ENCODE data around the gene DNER. TPM values are rescaled to one million over a fixed set of nuclear protein-coding genes. Genes with fewer than 3 reads are reported as not detected.

The DNER gene
- total and polyA plus RNA-seq, 2 experiments from 2014 or later, result 0.39 to 0.65 TPM

GRCh38 chr2:229434187-229434586, 280.2 kb downstream of the DNER start:
- 35 to 39% methylated on average over 2 of the region's 2 CpGs for WGBS, 2 experiments (ENCODE audit: low coverage in 1 of 2, low lambda C conversion rate in 2 of 2, missing lambda C conversion rate in 2 of 2)
- Histone ChIP-seq H2AFZ (no peak overlapping the region), H3K79me2 (ENCODE audit: insufficient read depth) (no peaks in the 10 kb centered on the region), H3K4me1 (ENCODE audit: insufficient read depth) (no peaks in the 10 kb centered on the region), H3K36me3 (ENCODE audit: low read depth) (no peaks in the 10 kb centered on the region), H3K9me2 (ENCODE audit: insufficient read depth) (no peaks in the 10 kb centered on the region), H3K4me3 (no peak overlapping the region), H3K4me2 (ENCODE audit: unreplicated experiment) (no peak overlapping the region), H3K27me3 (replicated peaks; ENCODE audit: insufficient read depth) (no peaks in the 10 kb centered on the region), H4K20me1 (ENCODE audit: insufficient read depth) (no peaks in the 10 kb centered on the region), H3F3A (ENCODE audit: insufficient read depth) (no peaks in the 10 kb centered on the region), H3K27ac (no peak overlapping the region), H3K9ac (no peak overlapping the region), H3K9me3 (ENCODE audit: low read depth) (no peaks in the 10 kb centered on the region)
- peak; percentile 21 for DNase-seq
- TF ChIP-seq EZH2phosphoT487 (IDR thresholded peaks at IDR 0.05; ENCODE audit: insufficient read depth, low read depth) (no peak), EZH2 (IDR thresholded peaks at IDR 0.05; ENCODE audit: insufficient read depth, poor library complexity, severe bottlenecking) (no peak)
- in situ Hi-C loops (cut with MboI), result loop anchor here (25.0 kb wide), 1 partner anchor 747 kb away; no protein-coding TSS in a partner anchor

GRCh38 chr2:229433351-229433750, 281.0 kb downstream of the DNER start:
- Histone ChIP-seq H3K27ac (no peak overlapping the region), H3F3A (ENCODE audit: insufficient read depth) (no peaks in the 10 kb centered on the region), H3K4me2 (ENCODE audit: unreplicated experiment) (no peak overlapping the region), H3K4me3 (no peak overlapping the region), H3K9me2 (ENCODE audit: insufficient read depth) (no peaks in the 10 kb centered on the region), H4K20me1 (ENCODE audit: insufficient read depth) (no peaks in the 10 kb centered on the region), H3K79me2 (ENCODE audit: insufficient read depth) (no peaks in the 10 kb centered on the region), H3K9ac (no peak overlapping the region), H3K36me3 (ENCODE audit: low read depth) (no peaks in the 10 kb centered on the region), H3K4me1 (ENCODE audit: insufficient read depth) (no peaks in the 10 kb centered on the region), H3K9me3 (ENCODE audit: low read depth) (no peaks in the 10 kb centered on the region), H3K27me3 (replicated peaks; ENCODE audit: insufficient read depth) (no peaks in the 10 kb centered on the region), H2AFZ (no peak overlapping the region)
- WGBS, 2 experiments (ENCODE audit: low coverage in 1 of 2, low lambda C conversion rate in 2 of 2, missing lambda C conversion rate in 2 of 2), result 73% methylated on average over 5 of the region's 5 CpGs
- in situ Hi-C loops (cut with MboI), result loop anchor here (25.0 kb wide), 1 partner anchor 746 kb away; no protein-coding TSS in a partner anchor
- DNase-seq, result no peak
- TF ChIP-seq EZH2 (IDR thresholded peaks at IDR 0.05; ENCODE audit: insufficient read depth, poor library complexity, severe bottlenecking) (no peak), EZH2phosphoT487 (IDR thresholded peaks at IDR 0.05; ENCODE audit: insufficient read depth, low read depth) (no peak)

- WGBS, 2 experiments (ENCODE audit: low coverage in 1 of 2, low lambda C conversion rate in 2 of 2, missing lambda C conversion rate in 2 of 2), result 35 to 38% methylated on average over 2 of the region's 2 CpGs
- DNase-seq, result peak; percentile 72
- H3K27me3 ChIP-seq (replicated peaks; ENCODE audit: insufficient read depth), result no peaks in the 10 kb centered on the region
- no peaks in the 10 kb centered on the region for H3F3A ChIP-seq (ENCODE audit: insufficient read depth)
- TF ChIP-seq EZH2phosphoT487 (IDR thresholded peaks at IDR 0.05; ENCODE audit: insufficient read depth, low read depth), result no peak
- TF ChIP-seq EZH2 (IDR thresholded peaks at IDR 0.05; ENCODE audit: insufficient read depth, poor library complexity, severe bottlenecking), result no peak
- H3K27ac ChIP-seq, result no peak overlapping the region
- H3K4me1 ChIP-seq (ENCODE audit: insufficient read depth), result no peaks in the 10 kb centered on the region
- in situ Hi-C loops (cut with MboI), result loop anchor here (25.0 kb wide), 1 partner anchor 744 kb away; no protein-coding TSS in a partner anchor
- no peaks in the 10 kb centered on the region for H3K79me2 ChIP-seq (ENCODE audit: insufficient read depth)
- H3K9me3 ChIP-seq (ENCODE audit: low read depth), result no peaks in the 10 kb centered on the region
- no peak overlapping the region for H3K4me3 ChIP-seq
- H3K9ac ChIP-seq, result no peak overlapping the region
- no peaks in the 10 kb centered on the region for H4K20me1 ChIP-seq (ENCODE audit: insufficient read depth)
- H3K4me2 ChIP-seq (ENCODE audit: unreplicated experiment), result no peak overlapping the region
- H3K36me3 ChIP-seq (ENCODE audit: low read depth), result no peaks in the 10 kb centered on the region
- no peaks in the 10 kb centered on the region for H3K9me2 ChIP-seq (ENCODE audit: insufficient read depth)
- no peak overlapping the region for H2AFZ ChIP-seq
Measured at GRCh38 chr2:229431327-229431954, 282.9 kb downstream of the DNER start.

- no peaks in the 10 kb centered on the region for H3K36me3 ChIP-seq (ENCODE audit: low read depth)
- no peak for DNase-seq
- H3K27me3 ChIP-seq (replicated peaks; ENCODE audit: insufficient read depth), result no peaks in the 10 kb centered on the region
- no peak overlapping the region for H3K9ac ChIP-seq
- no peaks in the 10 kb centered on the region for H3F3A ChIP-seq (ENCODE audit: insufficient read depth)
- H3K9me3 ChIP-seq (ENCODE audit: low read depth), result no peaks in the 10 kb centered on the region
- no peak overlapping the region for H3K4me3 ChIP-seq
- no peaks in the 10 kb centered on the region for H4K20me1 ChIP-seq (ENCODE audit: insufficient read depth)
- H3K79me2 ChIP-seq (ENCODE audit: insufficient read depth), result no peaks in the 10 kb centered on the region
- WGBS, 2 experiments (ENCODE audit: low coverage in 1 of 2, low lambda C conversion rate in 2 of 2, missing lambda C conversion rate in 2 of 2), result 55 to 59% methylated on average over 5 of the region's 5 CpGs
- TF ChIP-seq EZH2 (IDR thresholded peaks at IDR 0.05; ENCODE audit: insufficient read depth, poor library complexity, severe bottlenecking) (no peak), EZH2phosphoT487 (IDR thresholded peaks at IDR 0.05; ENCODE audit: insufficient read depth, low read depth) (no peak)
- H3K9me2 ChIP-seq (ENCODE audit: insufficient read depth), result no peaks in the 10 kb centered on the region
- no peak overlapping the region for H3K27ac ChIP-seq
- in situ Hi-C loops (cut with MboI), result loop anchor here (10.0 to 25.0 kb wide), 2 partner anchors 155 to 742 kb away; no protein-coding TSS in a partner anchor
- H3K4me1 ChIP-seq (ENCODE audit: insufficient read depth), result no peaks in the 10 kb centered on the region
- no peak overlapping the region for H3K4me2 ChIP-seq (ENCODE audit: unreplicated experiment)
- 0 out of 2 replicates have a peak overlapping the region, but pooled peaks have one; percentile 23 for H2AFZ ChIP-seq
Measured at GRCh38 chr2:229429589-229429988, 284.8 kb downstream of the DNER start.

Measured in GM23248 (cell line).